IPS DF 4.7 (cell line): Measurements from ENCODE around the gene TMEM108.

Experiments
- DNase-seq: peaks from one replicate; pipeline ENCODE4 v3.0.0-alpha.2; 2013; ENCODE audit warnings: low spot score; ENCODE audit errors: extremely low read depth

Gene TMEM108

DNA sequence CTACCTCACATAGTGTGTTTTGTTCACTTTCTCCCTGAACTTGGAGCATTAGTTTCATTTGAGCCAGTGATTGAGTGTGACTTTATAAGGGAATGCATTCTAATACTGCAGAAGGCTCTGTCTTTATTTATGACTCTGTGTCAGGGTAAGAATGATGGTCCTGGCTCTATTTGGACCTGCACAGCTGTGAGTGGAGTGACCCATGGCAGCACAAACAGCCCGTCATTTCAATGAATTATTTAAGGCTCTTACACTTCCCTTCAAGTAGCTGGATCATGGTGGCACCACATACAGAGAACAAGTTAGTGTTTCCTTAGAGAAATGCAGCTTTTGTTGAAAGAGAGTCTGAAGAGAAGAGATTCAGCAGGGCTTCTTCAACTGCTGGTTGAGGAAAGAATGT lies 16.4 kb downstream of the TMEM108 start:
- no peak for DNase-seq

DNA sequence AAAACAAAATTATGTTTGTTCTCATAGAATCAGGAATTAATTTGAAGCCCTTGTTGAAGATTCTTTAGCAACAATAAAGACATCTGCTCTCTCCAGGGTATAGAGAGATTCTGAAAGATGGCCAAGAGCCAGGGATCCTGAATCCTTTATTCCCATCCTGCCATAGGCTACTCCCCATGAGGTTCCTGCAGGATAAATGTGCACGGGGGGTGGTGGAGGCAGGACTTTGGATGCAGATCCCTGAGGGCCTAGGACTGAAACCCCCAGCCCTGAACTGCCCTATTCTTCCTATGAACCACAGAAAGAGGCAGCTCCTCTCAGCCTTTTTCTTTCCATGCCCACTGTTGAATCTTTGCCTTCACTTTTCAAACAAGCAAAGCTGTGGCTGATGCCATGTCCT lies 17.1 kb downstream of the TMEM108 start:
- no peak for DNase-seq

DNA sequence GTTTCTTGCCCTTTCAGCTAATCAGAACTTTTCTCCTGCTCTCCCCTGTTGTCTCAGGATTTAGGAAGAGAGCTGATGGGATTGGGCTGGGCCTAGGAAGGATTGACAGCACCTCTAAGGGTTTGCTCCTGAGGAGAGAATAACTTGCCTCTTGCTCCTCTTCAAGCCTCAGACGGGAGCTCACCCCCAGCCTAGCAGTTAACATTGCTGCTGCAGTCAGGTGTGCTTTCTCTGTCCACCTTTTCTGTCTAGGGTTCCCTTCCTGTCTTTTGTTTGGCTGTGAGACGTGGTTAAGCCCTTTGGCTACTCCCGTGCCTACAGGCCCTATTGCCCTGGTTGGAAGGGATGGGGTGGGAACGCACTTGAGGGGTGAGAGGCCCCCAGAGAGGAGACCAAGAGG lies 20.1 kb downstream of the TMEM108 start:
- DNase-seq, result no peak

DNA sequence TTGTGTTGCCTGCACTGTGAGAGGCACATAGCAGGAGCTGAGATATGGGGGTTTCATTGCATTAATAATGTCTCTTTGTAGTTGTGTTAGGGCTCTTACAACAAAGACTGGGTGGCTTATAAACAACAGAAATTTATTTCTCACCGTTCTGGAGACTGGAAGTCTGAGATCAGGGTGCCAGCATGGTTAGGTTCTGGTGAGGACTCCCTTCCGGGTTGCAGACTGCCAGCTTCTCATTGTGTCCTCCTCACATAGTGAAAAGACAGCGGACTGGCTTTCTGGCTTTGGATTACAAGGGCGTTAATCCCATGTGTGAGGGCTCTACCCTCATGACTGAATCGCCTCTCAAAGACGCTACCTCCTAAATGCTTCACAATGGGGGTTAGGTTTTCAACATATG lies 20.6 kb downstream of the TMEM108 start:
- no peak for DNase-seq

DNA sequence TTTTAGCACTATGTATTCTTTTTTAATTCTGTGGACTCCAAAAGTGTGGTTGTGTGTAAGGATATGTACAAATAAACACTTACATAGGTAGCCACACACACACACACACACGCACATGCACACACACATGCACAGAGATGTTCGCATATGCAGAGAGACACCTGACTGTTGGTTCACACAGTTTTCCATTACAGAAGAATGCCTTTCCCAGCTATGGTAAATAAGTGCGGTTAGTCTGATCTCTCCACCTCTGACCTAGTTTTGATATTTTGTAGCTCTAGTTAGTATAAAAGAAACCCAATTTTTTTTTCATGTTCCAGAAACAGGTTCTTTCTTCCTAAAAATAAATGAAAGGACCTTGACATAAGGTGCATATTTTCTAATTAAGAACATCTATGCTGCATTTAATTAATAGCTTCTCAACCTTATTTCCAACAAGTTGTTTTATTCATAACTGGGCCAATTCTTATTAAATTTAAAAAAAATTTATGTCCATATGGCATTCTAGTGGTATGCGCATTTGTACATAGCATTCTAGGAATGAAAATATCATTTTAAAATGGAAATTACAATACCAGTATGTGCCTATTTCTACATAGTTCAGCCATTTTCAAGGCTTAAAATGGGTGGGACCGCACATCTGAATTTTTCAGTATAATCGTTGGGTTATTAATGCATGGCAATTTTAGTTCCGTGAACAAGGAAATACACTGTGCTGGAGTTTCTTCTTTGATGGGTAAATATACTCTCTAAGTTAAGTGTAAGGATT lies 27.2 kb downstream of the TMEM108 start:
- DNase-seq, result no peak

DNA sequence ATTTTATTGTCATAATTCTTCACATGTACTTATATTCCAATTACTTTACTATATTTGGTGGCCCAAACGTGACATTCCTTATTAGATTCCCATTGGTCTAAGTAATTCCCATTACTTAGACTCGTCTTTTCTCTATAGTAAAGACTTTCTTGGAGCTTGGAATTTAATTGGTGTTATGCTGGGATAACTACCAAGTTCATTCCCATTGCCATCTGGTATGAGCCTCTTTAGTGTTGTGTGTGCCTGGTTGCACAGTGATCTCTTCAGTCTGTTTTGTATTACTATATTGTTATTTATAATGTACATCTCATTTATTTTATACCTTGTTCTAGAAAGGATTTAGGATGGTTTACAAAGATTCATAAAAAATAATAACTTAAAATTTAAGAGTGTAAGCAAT lies 27.8 kb downstream of the TMEM108 start:
- DNase-seq, result no peak

DNA sequence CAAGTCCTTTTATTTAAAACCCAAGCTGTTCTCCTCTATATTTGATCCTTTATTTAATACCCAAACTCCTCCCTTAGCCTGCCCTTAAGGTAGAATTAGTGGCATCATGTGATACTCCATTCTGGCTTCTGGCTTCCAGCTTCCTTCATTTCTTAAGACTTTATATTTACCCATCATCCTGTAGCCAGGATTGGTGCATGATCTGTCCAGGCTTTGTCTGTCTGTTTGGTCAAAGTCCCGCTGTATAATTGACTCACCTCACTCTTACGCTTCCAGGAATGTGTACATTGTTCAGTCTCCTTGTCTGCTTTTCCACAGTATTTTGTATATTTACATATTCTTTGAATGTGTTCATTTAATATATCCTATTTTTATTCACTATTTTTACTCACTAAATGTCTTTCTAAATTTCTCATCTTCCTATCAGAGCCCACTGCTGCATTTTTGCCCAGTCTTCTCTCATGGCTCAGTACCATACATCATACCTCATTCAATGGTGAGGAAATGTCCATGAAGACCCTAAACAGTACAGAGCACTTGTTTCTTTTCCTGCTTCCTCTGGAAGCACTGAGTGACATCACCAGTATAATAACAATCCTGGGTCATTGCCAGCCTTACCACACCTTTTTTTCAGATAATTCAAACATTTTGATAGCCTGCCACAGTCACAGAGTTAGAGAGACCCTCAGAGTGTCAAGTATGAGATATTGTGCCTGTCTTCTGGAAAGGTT lies 31.5 kb downstream of the TMEM108 start:
- DNase-seq, result no peak

DNA sequence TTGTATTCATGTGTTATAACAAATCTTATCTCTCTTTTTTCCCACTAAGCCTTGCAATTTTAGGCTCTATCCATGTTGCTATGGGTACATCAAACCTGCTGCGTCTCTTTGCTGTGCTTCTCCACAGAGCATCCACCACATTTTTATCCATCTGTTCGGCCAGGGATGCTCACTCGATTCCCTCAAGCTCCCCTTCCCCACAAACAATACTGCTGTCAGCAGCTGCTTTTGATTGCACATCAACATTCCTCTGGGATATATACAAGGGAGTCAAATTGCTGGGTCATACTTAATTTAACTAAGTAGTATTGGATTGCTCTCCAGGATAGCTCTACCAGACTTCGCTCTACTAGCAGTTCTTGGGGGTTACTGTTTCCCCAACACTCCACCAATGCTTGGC lies 36.8 kb downstream of the TMEM108 start:
- DNase-seq, result no peak

DNA sequence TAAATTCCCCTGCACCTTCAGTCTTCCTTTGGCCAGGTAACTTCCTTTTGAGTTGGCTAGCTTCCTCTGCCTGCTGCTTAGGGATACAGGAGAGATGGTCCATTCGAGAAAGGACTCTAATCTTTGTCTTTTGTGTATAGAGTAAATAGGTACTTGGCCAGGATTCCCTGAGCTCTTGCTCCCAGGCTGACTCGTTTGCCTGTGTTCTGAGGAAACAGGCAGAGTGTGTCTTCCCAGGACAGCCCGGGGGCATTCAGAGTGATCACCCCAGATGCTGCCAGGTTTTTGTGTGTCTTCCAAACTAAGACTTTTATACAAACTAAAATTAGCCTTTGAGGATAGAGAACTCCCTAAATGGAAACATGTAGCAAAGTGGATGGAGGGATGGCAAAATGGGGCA lies 39.5 kb downstream of the TMEM108 start:
- DNase-seq, result no peak

DNA sequence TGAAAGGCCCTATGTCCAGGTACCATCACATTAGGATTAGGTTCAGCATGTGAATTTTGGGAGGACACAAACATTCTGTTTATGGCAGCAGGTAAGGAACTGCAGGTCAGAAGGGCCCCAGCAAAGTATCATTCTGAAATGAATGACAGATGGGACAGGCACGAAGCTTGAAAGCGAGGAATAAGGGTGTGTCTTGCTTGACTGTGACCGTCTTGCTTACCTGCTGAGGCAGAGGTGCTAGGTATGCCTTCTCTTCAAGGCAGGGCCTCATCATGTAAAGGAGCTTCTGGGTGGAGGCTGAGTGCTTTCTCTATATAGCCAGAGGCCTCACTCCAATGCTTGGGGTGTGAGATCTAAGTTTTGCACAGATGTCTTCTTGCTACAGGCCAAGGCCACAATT lies 41.4 kb downstream of the TMEM108 start:
- DNase-seq, result no peak

DNA sequence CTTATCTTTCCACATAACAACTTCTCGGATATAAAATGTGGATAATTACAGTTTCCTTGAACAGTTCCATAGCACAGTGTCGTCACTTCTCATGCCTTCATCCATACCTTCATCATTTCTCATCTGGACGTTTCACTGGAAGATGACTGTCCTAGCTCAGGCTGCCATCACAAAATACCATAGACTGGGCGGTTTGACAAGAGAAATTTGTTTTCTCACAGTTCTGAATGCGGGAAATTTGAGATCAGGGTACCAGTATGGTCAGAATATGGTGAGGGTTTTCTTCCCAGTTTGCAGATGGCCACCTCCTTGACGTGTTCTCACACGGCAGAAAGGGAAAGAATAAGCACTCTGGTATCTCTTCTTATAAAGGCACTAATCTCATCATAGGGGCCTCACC lies 42.8 kb downstream of the TMEM108 start:
- no peak for DNase-seq

DNA sequence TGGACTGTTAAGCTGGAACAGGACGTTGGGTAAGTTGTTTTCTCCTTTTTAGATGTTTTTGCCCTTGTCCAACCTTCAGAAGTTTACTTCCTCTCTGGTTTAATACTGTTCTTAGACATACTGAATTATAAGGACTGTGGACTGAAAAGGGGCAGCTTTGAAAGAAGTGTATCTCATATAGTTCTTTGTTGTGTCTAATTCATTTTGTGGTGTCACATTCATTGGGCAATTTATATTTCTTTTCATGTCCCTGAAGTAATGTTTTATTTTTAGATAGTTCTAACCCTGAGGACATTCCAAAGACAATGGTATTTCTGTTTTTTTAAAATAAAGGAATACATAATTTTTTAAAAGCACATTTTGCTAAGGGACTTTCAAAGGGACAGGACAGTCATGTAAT lies 45.2 kb downstream of the TMEM108 start:
- DNase-seq, result no peak

DNA sequence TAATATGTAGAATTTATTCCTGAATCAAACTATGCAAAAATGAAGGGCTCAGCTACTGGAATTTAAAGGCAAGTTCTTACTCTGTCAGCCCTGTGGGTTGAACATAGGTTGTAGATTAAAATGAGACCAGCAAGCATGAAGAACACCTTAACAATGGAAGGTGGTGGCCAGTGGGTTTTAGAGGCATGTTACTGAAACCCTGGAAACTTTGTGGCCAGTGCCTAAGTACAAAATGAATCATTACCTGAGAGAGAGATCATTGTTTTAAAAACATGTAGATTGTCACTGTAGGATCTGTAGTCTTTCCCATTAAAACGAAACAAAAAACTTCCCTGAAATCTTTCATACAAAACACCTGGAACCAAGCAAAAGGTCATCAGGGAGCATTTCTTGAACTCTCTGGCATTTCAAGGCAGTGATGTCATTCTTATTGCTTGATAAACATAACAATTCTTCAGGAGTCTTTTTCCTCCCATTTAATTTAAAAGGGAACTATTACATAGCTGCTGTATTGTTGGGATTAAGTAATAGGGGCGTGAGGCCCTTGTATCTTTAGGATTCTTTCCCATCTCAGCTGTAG lies 51.8 kb downstream of the TMEM108 start:
- DNase-seq, result no peak

DNA sequence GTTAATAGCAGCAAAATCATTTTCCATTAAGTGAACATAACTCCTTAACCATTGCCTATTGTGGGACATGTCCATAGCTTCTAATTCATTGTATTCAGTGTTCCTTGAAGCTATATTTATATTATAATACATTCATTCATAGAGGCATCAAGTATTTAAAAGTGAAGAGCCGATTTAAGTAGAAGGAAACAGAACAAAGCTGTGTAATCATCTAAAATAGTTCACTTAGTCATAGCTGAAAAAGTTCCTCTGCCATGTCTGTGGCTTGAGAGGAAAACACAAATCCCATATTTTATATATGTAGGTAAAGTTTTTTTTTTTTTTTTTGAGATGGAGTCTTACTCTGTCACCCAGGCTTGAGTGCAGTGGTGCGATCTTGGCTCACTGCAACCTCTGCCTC lies 54.5 kb downstream of the TMEM108 start:
- DNase-seq, result no peak

DNA sequence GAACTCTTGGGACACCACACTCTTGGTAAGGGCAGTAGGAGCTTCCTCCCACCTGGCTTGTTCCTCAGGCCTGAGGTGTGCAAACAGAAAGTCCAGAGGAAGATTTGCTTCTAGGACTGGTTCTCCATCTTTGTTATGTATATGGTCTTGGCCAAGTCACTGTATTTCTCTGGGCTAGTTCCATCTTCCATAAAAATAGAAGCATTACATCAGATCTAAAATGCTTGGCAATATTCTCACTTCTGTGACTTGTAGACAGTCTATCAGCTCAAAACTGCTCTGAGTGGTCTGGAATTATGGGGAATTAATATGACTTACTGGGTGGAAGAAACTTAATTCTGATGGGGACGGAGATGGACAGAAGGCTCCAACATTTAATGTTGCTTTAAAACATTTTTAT lies 55.2 kb downstream of the TMEM108 start:
- DNase-seq, result no peak

DNA sequence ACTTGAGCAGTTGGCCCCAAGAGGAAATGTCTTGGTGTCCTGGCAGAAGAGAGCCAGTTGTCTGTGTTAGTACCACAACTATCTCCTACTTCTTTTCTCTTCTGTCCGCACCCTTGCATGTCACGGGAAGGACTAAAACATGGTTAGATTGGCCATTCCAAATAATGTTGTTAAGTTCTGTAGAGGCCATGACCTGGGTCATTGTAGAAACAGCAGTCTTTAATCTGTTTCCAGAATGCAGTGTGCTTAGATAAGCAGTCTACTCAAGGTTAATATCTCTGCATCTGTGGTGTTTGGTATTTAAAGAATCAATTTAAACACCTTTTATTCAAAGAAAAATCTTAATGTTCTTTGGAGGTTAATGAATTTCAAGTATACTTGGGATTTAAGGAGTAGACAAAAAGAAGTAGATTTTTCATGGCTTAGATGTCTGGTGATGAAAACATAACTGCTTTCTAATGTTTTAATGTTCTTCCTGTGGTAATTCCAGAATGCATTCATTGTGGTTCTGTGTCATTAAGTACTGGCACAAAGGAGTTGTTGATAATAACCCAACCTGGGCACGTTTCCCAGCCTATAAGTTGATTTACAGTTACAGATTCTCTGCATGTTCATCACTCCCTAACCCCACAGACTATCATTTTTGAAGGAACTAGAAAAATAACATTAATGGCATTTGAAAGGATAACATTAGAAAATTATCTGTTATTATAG lies 58.9 kb downstream of the TMEM108 start:
- no peak for DNase-seq

DNA sequence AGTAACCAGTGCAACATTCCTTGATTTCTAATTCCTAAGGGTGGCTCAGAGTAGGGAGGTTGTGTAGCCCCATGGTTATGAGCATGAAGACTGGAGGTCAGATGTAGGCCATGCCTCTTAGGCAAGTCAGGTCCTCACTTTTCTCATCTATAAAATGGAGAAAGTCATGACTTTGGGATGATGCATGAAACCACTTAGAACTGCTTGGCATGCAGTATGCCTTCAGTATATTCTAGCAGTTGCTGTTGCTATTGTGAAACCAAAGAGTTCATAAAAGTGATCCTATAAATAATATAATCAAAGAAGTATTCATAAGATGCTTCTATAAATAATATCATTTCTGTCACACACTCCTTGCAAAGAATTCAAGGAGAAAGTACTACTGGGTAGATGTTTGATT lies 65.5 kb downstream of the TMEM108 start:
- DNase-seq, result no peak

DNA sequence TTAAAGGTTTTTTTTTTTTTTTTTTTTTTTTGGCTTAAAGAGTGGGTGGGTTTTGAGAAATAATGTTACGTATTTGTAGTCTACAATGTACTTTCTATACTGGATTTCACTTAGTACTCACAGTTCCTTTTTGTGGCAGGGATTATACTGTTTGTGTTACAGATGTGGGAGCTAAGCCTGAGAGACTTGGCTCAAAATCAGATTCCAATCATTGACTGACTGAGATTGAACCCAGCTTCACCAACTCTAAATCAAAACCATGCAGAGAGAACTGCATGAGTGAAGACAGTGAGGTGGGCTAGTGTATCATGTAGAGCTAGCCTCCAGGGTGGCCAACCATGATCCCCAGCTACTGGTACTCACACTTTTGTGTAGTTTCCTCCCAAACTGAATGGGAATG lies 68.0 kb downstream of the TMEM108 start:
- DNase-seq, result no peak

DNA sequence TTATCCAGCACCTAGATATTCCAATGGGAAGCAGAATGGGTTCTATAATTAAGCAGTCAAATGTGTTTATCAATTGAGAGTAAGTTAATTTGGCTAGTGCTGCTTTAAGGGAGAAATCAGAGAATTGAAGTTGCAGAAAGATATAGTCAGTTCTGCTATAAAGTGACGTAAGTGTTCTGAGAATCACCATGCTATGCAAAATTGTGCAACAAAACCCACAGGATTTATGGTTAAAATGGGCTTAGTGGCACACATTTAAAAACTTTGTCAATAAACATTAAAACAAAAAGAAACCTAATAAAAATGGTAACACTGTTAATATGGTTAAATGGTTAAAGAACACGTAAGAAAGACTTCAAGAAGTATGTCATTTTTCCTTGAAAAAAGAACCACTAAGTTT lies 74.5 kb downstream of the TMEM108 start:
- DNase-seq, result no peak

DNA sequence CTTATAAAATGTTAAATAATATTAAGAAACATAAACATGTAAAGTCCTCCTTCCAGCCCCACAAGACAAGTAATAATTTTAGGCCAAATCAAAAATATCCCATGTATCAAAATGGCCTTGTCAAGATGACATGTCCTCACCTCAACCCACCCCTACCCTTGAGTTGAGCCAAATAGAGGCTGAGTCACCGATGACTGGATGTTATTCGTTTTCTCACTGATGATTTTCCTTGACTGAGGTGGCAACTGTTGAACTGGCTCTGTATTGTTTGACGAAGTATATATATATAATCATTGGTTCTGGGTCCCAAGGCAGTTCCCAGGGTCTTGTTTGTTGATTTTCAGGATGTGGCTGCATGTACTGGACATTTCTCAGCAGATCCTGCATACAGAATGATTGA lies 75.3 kb downstream of the TMEM108 start:
- DNase-seq, result no peak

DNA sequence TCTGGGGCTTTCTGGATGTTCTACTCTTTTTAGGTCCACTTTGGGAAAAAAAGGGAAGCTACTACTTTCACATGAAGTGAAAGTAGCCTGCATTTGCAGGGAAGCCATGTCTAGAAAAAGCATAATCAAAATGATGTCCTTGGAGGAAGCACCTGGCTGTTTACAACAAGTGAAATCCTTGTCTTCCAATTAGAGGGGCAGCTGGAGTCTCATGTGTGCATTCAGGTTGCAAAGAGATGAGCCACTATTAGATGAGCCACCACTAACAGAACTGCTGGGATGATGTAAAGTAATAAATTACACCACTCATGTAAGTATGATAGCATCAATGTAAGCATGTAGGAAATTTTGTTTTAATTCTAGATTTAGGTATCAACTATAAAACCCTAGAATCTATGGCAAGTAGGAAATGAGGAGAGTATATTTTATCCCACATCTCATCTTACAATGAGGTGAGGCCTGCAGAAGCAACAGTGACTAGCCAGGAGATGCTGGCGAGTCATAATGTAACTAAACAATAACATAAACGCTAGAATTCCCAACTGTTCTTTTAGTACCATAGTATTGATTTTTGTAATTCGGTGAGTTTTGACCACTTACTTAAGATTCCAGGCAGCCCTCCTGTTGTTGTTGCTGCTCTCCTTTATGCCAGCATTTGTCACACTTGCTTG lies 75.9 kb downstream of the TMEM108 start:
- DNase-seq, result no peak

DNA sequence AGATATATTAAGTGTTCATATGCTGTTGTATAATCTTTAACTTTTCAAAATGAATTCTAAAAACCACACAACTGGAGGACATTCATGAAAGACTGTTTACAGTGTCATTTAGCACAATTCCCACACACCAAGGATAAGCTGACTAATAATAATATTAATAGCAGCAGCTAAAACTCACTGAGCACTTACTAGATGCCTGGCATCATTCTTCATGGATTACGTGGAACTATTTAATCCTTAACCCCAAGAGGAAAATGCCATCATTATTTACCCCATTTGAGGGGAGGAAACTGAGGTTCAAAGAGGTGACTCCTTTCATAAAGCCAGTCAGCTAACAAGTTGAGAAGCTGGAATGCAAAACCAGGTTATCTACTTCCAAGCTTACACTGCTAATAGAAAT lies 77.0 kb downstream of the TMEM108 start:
- DNase-seq, result no peak
